Ectodermal cell (in vitro differentiated cells): ENCODE data around the gene WASHC4.
"Not testable (repeated sequence)": the region's sequence is repeated elsewhere in the genome, so short reads cannot be mapped to it uniquely, and the experiment has no call there.

Experiments used
- H3K27ac ChIP-seq: 2 replicates; pipeline ENCODE4 v1.7.0; 2013; ENCODE audit warnings: mild to moderate bottlenecking, low read depth, low read length; ENCODE audit not compliant: insufficient read depth, poor library complexity, severe bottlenecking
- H3K27me3 ChIP-seq: 2 replicates; pipeline ENCODE4 v1.7.0; 2013; ENCODE audit warnings: mild to moderate bottlenecking, low read length; ENCODE audit not compliant: insufficient read depth, control insufficient read depth, poor library complexity, severe bottlenecking
- H3K36me3 ChIP-seq: one replicate; pipeline ENCODE4 v1.7.0; 2013; ENCODE audit warnings: low read length; ENCODE audit not compliant: control insufficient read depth, insufficient read depth
- H3K4me1 ChIP-seq: one replicate; pipeline ENCODE4 v1.7.0; 2013; ENCODE audit warnings: low read length; ENCODE audit not compliant: control insufficient read depth, insufficient read depth
- H3K4me3 ChIP-seq: 2 replicates; pipeline ENCODE4 v1.7.0; 2013; ENCODE audit warnings: low read depth, low read length, control low read depth; ENCODE audit not compliant: insufficient read depth
- H3K9me3 ChIP-seq: 2 replicates; pipeline ENCODE4 v1.7.0; 2013; ENCODE audit warnings: mild to moderate bottlenecking, low read length, moderate library complexity; ENCODE audit not compliant: control insufficient read depth
- WGBS, 2 experiments: methylation state at CpG; one replicate each; pipeline ENCODE4 v1.1.7; 2013; ENCODE audit warnings: missing lambda C conversion rate in 2 of 2; 5-methylcytosine and 5-hydroxymethylcytosine counted together

Gene WASHC4

GRCh38 chr12:105179114-105179513 is 71.6 kb downstream of the WASHC4 start:
- H3K9me3 ChIP-seq, H3K27me3 ChIP-seq, H3K4me1 ChIP-seq, H3K27ac ChIP-seq, H3K4me3 ChIP-seq, H3K36me3 ChIP-seq: not testable (repeated sequence)
- WGBS, 2 experiments = no CpG with 5 or more reads among the region's 1 CpG

- H3K9me3 ChIP-seq, H3K4me3 ChIP-seq, H3K27me3 ChIP-seq, H3K4me1 ChIP-seq, H3K27ac ChIP-seq: not testable (repeated sequence)
- 95 to 100% methylated on average over 3 of the region's 4 CpGs for WGBS, 2 experiments
- H3K36me3 ChIP-seq = peaks cover 21% of the 10 kb centered on the region
Observed at GRCh38 chr12:105183406-105183805, 75.9 kb downstream of the WASHC4 start.

GRCh38 chr12:105183976-105184375 is 76.4 kb downstream of the WASHC4 start:
- not testable (repeated sequence) for H3K27me3 ChIP-seq, H3K9me3 ChIP-seq, H3K4me1 ChIP-seq, H3K4me3 ChIP-seq, H3K27ac ChIP-seq
- 97 to 98% methylated on average over 5 of the region's 5 CpGs for WGBS, 2 experiments
- peaks cover 27% of the 10 kb centered on the region for H3K36me3 ChIP-seq

GRCh38 chr12:105189293-105189692 is 81.8 kb downstream of the WASHC4 start:
- H3K27ac ChIP-seq = no peak overlapping the region
- H3K9me3 ChIP-seq = no peaks in the 10 kb centered on the region
- H3K27me3 ChIP-seq = no peaks in the 10 kb centered on the region
- no peaks in the 10 kb centered on the region for H3K4me1 ChIP-seq
- no peak overlapping the region for H3K4me3 ChIP-seq
- WGBS, 2 experiments = 88 to 100% methylated on average over 1 to 6 of the region's 6 CpGs
- H3K36me3 ChIP-seq = peaks cover 31% of the 10 kb centered on the region

GRCh38 chr12:105190530-105190929 is 83.0 kb downstream of the WASHC4 start:
- Histone ChIP-seq H3K27me3 (no peaks in the 10 kb centered on the region), H3K36me3 (peaks cover 24% of the 10 kb centered on the region), H3K4me1 (no peaks in the 10 kb centered on the region), H3K27ac (no peak overlapping the region), H3K9me3 (no peaks in the 10 kb centered on the region), H3K4me3 (no peak overlapping the region)
- 92 to 93% methylated on average over 6 of the region's 6 CpGs for WGBS, 2 experiments

- Histone ChIP-seq H3K27ac (no peak overlapping the region), H3K4me1 (no peaks in the 10 kb centered on the region), H3K9me3 (no peaks in the 10 kb centered on the region), H3K36me3 (peaks cover 17% of the 10 kb centered on the region), H3K4me3 (no peak overlapping the region), H3K27me3 (no peaks in the 10 kb centered on the region)
- 91 to 100% methylated on average over 1 of the region's 1 CpG for WGBS, 2 experiments
Observed at GRCh38 chr12:105192624-105193225, 85.2 kb downstream of the WASHC4 start.

- 93 to 97% methylated on average over 6 of the region's 6 CpGs for WGBS, 2 experiments
- no peak overlapping the region for H3K27ac ChIP-seq
- H3K4me1 ChIP-seq = no peaks in the 10 kb centered on the region
- no peaks in the 10 kb centered on the region for H3K27me3 ChIP-seq
- H3K9me3 ChIP-seq = no peaks in the 10 kb centered on the region
- no peak overlapping the region for H3K4me3 ChIP-seq
- H3K36me3 ChIP-seq = peaks cover 7% of the 10 kb centered on the region
Observed at GRCh38 chr12:105194947-105195346, 87.4 kb downstream of the WASHC4 start.

- Histone ChIP-seq H3K27ac (no peak overlapping the region), H3K4me3 (no peak overlapping the region), H3K9me3 (no peaks in the 10 kb centered on the region), H3K4me1 (no peaks in the 10 kb centered on the region), H3K36me3 (peaks cover 9% of the 10 kb centered on the region), H3K27me3 (no peaks in the 10 kb centered on the region)
- WGBS, 2 experiments = 84 to 97% methylated on average over 6 of the region's 6 CpGs
Observed at GRCh38 chr12:105196090-105196489, 88.6 kb downstream of the WASHC4 start.

GRCh38 chr12:105198961-105199360 is 91.4 kb downstream of the WASHC4 start:
- no peaks in the 10 kb centered on the region for H3K9me3 ChIP-seq
- no peak overlapping the region for H3K4me3 ChIP-seq
- peaks cover 14% of the 10 kb centered on the region for H3K36me3 ChIP-seq
- H3K27ac ChIP-seq = no peak overlapping the region
- WGBS, 2 experiments = 93% methylated on average over 6 of the region's 6 CpGs
- no peaks in the 10 kb centered on the region for H3K4me1 ChIP-seq
- no peaks in the 10 kb centered on the region for H3K27me3 ChIP-seq

- WGBS, 2 experiments = 92 to 95% methylated on average over 4 of the region's 4 CpGs
- H3K36me3 ChIP-seq = peaks cover 14% of the 10 kb centered on the region
- H3K4me1 ChIP-seq = no peaks in the 10 kb centered on the region
- H3K27ac ChIP-seq = no peak overlapping the region
- H3K27me3 ChIP-seq = no peaks in the 10 kb centered on the region
- H3K4me3 ChIP-seq = no peak overlapping the region
- no peaks in the 10 kb centered on the region for H3K9me3 ChIP-seq
Observed at GRCh38 chr12:105200385-105200784, 92.9 kb downstream of the WASHC4 start.

- Histone ChIP-seq H3K4me3 (no peak overlapping the region), H3K36me3 (peaks cover 16% of the 10 kb centered on the region), H3K27me3 (no peaks in the 10 kb centered on the region), H3K4me1 (no peaks in the 10 kb centered on the region), H3K9me3 (no peaks in the 10 kb centered on the region), H3K27ac (no peak overlapping the region)
- 90% methylated on average over 7 of the region's 7 CpGs for WGBS, 2 experiments
Observed at GRCh38 chr12:105201299-105201698, 93.8 kb downstream of the WASHC4 start.
